Measurements from ENCODE around the gene CSF2. TPM values are rescaled to one million over a fixed set of nuclear protein-coding genes. Genes with fewer than 3 reads are reported as not detected.

CSF2 gene
- total RNA-seq, 1 experiment from 2014 or later: not detected

DNA sequence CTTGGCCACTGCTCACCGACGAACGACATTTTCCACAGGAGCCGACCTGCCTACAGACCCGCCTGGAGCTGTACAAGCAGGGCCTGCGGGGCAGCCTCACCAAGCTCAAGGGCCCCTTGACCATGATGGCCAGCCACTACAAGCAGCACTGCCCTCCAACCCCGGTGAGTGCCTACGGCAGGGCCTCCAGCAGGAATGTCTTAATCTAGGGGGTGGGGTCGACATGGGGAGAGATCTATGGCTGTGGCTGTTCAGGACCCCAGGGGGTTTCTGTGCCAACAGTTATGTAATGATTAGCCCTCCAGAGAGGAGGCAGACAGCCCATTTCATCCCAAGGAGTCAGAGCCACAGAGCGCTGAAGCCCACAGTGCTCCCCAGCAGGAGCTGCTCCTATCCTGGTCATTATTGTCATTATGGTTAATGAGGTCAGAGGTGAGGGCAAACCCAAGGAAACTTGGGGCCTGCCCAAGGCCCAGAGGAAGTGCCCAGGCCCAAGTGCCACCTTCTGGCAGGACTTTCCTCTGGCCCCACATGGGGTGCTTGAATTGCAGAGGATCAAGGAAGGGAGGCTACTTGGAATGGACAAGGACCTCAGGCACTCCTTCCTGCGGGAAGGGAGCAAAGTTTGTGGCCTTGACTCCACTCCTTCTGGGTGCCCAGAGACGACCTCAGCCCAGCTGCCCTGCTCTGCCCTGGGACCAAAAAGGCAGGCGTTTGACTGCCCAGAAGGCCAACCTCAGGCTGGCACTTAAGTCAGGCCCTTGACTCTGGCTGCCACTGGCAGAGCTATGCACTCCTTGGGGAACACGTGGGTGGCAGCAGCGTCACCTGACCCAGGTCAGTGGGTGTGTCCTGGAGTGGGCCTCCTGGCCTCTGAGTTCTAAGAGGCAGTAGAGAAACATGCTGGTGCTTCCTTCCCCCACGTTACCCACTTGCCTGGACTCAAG, 1.5 kb downstream of the CSF2 start:
- DNase-seq (ENCODE audit: low read depth, low spot score): no peak

DNA sequence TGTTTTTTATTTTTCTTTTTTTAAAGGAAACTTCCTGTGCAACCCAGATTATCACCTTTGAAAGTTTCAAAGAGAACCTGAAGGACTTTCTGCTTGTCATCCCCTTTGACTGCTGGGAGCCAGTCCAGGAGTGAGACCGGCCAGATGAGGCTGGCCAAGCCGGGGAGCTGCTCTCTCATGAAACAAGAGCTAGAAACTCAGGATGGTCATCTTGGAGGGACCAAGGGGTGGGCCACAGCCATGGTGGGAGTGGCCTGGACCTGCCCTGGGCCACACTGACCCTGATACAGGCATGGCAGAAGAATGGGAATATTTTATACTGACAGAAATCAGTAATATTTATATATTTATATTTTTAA, 2.1 kb downstream of the CSF2 start:
- Histone ChIP-seq H3K27ac (ENCODE audit: low read length) (no peak overlapping the region), H3K36me3 (ENCODE audit: control insufficient read depth, insufficient read depth, low read length) (no peaks in the 10 kb centered on the region), H3K27me3 (ENCODE audit: control insufficient read depth, insufficient read depth, low read length) (no peaks in the 10 kb centered on the region), H3K9me3 (ENCODE audit: control insufficient read depth, insufficient read depth, low read depth, low read length) (no peaks in the 10 kb centered on the region), H3K4me1 (ENCODE audit: control insufficient read depth, insufficient read depth, low read length) (peaks cover 3% of the 10 kb centered on the region; the same call in 1 of the 2 replicates), H3K4me3 (ENCODE audit: low read depth in 2 of 2, low read length in 2 of 2) (no peak overlapping the region)
- ATAC-seq (no peak), DNase-seq (ENCODE audit: low read depth, low spot score) (no peak)
- intact Hi-C loops (cut with micrococcal nuclease; ENCODE audit: unreplicated experiment): no loop called here
- CTCF ChIA-PET: no interaction called here
- POLR2A ChIA-PET: no interaction called here
- BruUV-seq (replicated peaks): no TSS peak
- in situ Hi-C loops (cut with HindIII; ENCODE audit: low pct_unique_long_range_greater_than_20kb, low sequenced_read_pairs): no loop called here
- TF ChIP-seq SIN3A (IDR thresholded peaks at IDR 0.05; ENCODE audit: borderline replicate concordance, insufficient read depth, low read depth, low read length) (no peak), TCF7L2 (IDR thresholded peaks at IDR 0.05; ENCODE audit: low read depth, low read length) (no peak)
- TF ChIP-seq, protein P1, sequence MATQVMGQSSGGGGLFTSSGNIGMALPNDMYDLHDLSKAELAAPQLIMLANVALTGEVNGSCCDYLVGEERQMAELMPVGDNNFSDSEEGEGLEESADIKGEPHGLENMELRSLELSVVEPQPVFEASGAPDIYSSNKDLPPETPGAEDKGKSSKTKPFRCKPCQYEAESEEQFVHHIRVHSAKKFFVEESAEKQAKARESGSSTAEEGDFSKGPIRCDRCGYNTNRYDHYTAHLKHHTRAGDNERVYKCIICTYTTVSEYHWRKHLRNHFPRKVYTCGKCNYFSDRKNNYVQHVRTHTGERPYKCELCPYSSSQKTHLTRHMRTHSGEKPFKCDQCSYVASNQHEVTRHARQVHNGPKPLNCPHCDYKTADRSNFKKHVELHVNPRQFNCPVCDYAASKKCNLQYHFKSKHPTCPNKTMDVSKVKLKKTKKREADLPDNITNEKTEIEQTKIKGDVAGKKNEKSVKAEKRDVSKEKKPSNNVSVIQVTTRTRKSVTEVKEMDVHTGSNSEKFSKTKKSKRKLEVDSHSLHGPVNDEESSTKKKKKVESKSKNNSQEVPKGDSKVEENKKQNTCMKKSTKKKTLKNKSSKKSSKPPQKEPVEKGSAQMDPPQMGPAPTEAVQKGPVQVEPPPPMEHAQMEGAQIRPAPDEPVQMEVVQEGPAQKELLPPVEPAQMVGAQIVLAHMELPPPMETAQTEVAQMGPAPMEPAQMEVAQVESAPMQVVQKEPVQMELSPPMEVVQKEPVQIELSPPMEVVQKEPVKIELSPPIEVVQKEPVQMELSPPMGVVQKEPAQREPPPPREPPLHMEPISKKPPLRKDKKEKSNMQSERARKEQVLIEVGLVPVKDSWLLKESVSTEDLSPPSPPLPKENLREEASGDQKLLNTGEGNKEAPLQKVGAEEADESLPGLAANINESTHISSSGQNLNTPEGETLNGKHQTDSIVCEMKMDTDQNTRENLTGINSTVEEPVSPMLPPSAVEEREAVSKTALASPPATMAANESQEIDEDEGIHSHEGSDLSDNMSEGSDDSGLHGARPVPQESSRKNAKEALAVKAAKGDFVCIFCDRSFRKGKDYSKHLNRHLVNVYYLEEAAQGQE (IDR thresholded peaks at IDR 0.05; ENCODE audit: insufficient read depth in 1 of 2, low read depth in 2 of 2, low read length in 1 of 2): no peak

More for the DNA sequence above, 1.5 kb downstream of the CSF2 start:
- CTCF ChIA-PET: interaction anchor here (0.6 kb wide), 1 partner anchor 116 kb away, joined by 4 read pairs; no protein-coding TSS in a partner anchor
- Histone ChIP-seq H3K36me3 (ENCODE audit: control insufficient read depth, insufficient read depth, low read length) (no peaks in the 10 kb centered on the region), H3K4me1 (ENCODE audit: control insufficient read depth, insufficient read depth, low read length) (peaks cover 3% of the 10 kb centered on the region; the same call in 1 of the 2 replicates), H3K4me3 (ENCODE audit: low read depth in 2 of 2, low read length in 2 of 2) (no peak overlapping the region), H3K9me3 (ENCODE audit: control insufficient read depth, insufficient read depth, low read depth, low read length) (no peaks in the 10 kb centered on the region), H3K27ac (ENCODE audit: low read length) (no peak overlapping the region), H3K27me3 (ENCODE audit: control insufficient read depth, insufficient read depth, low read length) (no peaks in the 10 kb centered on the region)
- no peak for ATAC-seq
- TF ChIP-seq POLR2AphosphoS5 (IDR thresholded peaks at IDR 0.05; ENCODE audit: low read depth, low read length): no peak
- no peak for TF ChIP-seq SIN3A (IDR thresholded peaks at IDR 0.05; ENCODE audit: borderline replicate concordance, insufficient read depth, low read depth, low read length)
- TF ChIP-seq, protein P2, sequence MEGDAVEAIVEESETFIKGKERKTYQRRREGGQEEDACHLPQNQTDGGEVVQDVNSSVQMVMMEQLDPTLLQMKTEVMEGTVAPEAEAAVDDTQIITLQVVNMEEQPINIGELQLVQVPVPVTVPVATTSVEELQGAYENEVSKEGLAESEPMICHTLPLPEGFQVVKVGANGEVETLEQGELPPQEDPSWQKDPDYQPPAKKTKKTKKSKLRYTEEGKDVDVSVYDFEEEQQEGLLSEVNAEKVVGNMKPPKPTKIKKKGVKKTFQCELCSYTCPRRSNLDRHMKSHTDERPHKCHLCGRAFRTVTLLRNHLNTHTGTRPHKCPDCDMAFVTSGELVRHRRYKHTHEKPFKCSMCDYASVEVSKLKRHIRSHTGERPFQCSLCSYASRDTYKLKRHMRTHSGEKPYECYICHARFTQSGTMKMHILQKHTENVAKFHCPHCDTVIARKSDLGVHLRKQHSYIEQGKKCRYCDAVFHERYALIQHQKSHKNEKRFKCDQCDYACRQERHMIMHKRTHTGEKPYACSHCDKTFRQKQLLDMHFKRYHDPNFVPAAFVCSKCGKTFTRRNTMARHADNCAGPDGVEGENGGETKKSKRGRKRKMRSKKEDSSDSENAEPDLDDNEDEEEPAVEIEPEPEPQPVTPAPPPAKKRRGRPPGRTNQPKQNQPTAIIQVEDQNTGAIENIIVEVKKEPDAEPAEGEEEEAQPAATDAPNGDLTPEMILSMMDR (IDR thresholded peaks at IDR 0.05): no peak
- TF ChIP-seq, protein P1 (IDR thresholded peaks at IDR 0.05; ENCODE audit: insufficient read depth in 1 of 2, low read depth in 2 of 2, low read length in 1 of 2): no peak
- TF ChIP-seq TCF7L2 (IDR thresholded peaks at IDR 0.05; ENCODE audit: low read depth, low read length): no peak
- BruUV-seq (replicated peaks): no TSS peak
- in situ Hi-C loops (cut with HindIII; ENCODE audit: low pct_unique_long_range_greater_than_20kb, low sequenced_read_pairs): no loop called here
- intact Hi-C loops (cut with micrococcal nuclease; ENCODE audit: unreplicated experiment): no loop called here
- POLR2A ChIA-PET: no interaction called here

Measured in Panc1 (cell line).